H9 (cell line): Measurements from ENCODE around the gene HS3ST4. TPM values are rescaled to one million over a fixed set of nuclear protein-coding genes. Genes with fewer than 3 reads are reported as not detected.

Source experiments
- DNase-seq: peaks from one replicate; pipeline ENCODE4 v3.0.0-alpha.2; 2017
- H2AFZ ChIP-seq: one replicate; pipeline ENCODE4 v1.6.1; 2013; ENCODE audit warnings: mild to moderate bottlenecking, low read length, control low read depth, moderate library complexity
- H2AK5ac ChIP-seq: 2 replicates; pipeline ENCODE4 v1.6.1; 2013; ENCODE audit warnings: low read length, control low read depth, mixed read lengths; ENCODE audit not compliant: insufficient read length
- H2BK120ac ChIP-seq: one replicate; pipeline ENCODE4 v1.6.1; 2013; ENCODE audit warnings: low read depth, mild to moderate bottlenecking, low read length, control low read depth, inconsistent platforms; ENCODE audit not compliant: poor library complexity, severe bottlenecking
- H2BK12ac ChIP-seq: 2 replicates; pipeline ENCODE4 v1.6.1; 2013; ENCODE audit warnings: low read length, control low read depth, mixed read lengths, low read depth; ENCODE audit not compliant: insufficient read length
- H2BK15ac ChIP-seq: 2 replicates; pipeline ENCODE4 v1.6.1; 2013; ENCODE audit warnings: low read depth, low read length, control low read depth
- H2BK20ac ChIP-seq: one replicate; pipeline ENCODE4 v1.6.1; 2013; ENCODE audit warnings: low read depth, mild to moderate bottlenecking, low read length, control low read depth, inconsistent platforms; ENCODE audit not compliant: poor library complexity, severe bottlenecking
- H2BK5ac ChIP-seq: 2 replicates; pipeline ENCODE4 v1.6.1; 2013; ENCODE audit warnings: low read length, control low read depth, mixed read lengths; ENCODE audit not compliant: insufficient read length
- H3K14ac ChIP-seq: 2 replicates; pipeline ENCODE4 v1.6.1; 2013; ENCODE audit warnings: low read length, control low read depth; ENCODE audit not compliant: insufficient read depth
- H3K18ac ChIP-seq: 2 replicates; pipeline ENCODE4 v1.6.1; 2013; ENCODE audit warnings: low read depth, mild to moderate bottlenecking, mixed read lengths, low read length, control low read depth; ENCODE audit not compliant: insufficient read length
- H3K23ac ChIP-seq: 2 replicates; pipeline ENCODE4 v1.6.1; 2013; ENCODE audit warnings: low read length, control low read depth, mixed read lengths, low read depth; ENCODE audit not compliant: insufficient read length
- H3K23me2 ChIP-seq: 2 replicates; pipeline ENCODE4 v1.6.1; 2013; ENCODE audit warnings: low read depth, mild to moderate bottlenecking, mixed read lengths, low read length, control low read depth; ENCODE audit not compliant: insufficient read length, poor library complexity, severe bottlenecking
- H3K27ac ChIP-seq: 2 replicates; pipeline ENCODE4 v1.5.1; 2013; ENCODE audit warnings: low read length, control low read depth, mixed read lengths, low read depth; ENCODE audit not compliant: insufficient read length
- H3K27me3 ChIP-seq: 2 replicates; pipeline ENCODE4 v1.6.1; 2013; ENCODE audit warnings: low read length, control low read depth, inconsistent platforms; ENCODE audit not compliant: insufficient read depth
- H3K4ac ChIP-seq: 2 replicates; pipeline ENCODE4 v1.6.1; 2013; ENCODE audit warnings: low read depth, mild to moderate bottlenecking, control low read depth, inconsistent platforms, low read length, moderate library complexity
- H3K4me1 ChIP-seq: 2 replicates; pipeline ENCODE4 v1.6.1; 2013; ENCODE audit warnings: low read length, control low read depth, inconsistent platforms; ENCODE audit not compliant: insufficient read depth
- H3K4me2 ChIP-seq: 2 replicates; pipeline ENCODE4 v1.6.1; 2013; ENCODE audit warnings: low read length, control low read depth, mixed read lengths; ENCODE audit not compliant: insufficient read length, insufficient read depth
- H3K56ac ChIP-seq: 2 replicates; pipeline ENCODE4 v1.6.1; 2013; ENCODE audit warnings: low read depth, mild to moderate bottlenecking, mixed read lengths, low read length, control low read depth; ENCODE audit not compliant: insufficient read length
- H3K79me1 ChIP-seq: 2 replicates; pipeline ENCODE4 v1.6.1; 2013; ENCODE audit warnings: low read depth, mild to moderate bottlenecking, moderate library complexity, low read length, control low read depth, inconsistent platforms; ENCODE audit not compliant: insufficient read depth, poor library complexity, severe bottlenecking
- H3K79me2 ChIP-seq: 2 replicates; pipeline ENCODE4 v1.6.1; 2013; ENCODE audit warnings: low read length, control low read depth, inconsistent platforms; ENCODE audit not compliant: insufficient read depth
- H3K9ac ChIP-seq: 2 replicates; pipeline ENCODE4 v1.6.1; 2013; ENCODE audit warnings: low read length, control low read depth, mixed read lengths; ENCODE audit not compliant: insufficient read length; ENCODE audit errors: extremely low read depth
- H3K9me3 ChIP-seq: one replicate; pipeline ENCODE4 v1.6.1; 2013; ENCODE audit warnings: low read depth, low read length, inconsistent platforms; ENCODE audit not compliant: control insufficient read depth
- H3T11ph ChIP-seq: one replicate; pipeline ENCODE4 v1.6.1; 2013; ENCODE audit warnings: mild to moderate bottlenecking, low read length, control low read depth, inconsistent platforms
- H4K20me1 ChIP-seq: one replicate; pipeline ENCODE4 v1.6.1; 2013; ENCODE audit not compliant: control insufficient read depth, insufficient read length, insufficient read depth
- H4K5ac ChIP-seq: 2 replicates; pipeline ENCODE4 v1.6.1; 2013; ENCODE audit warnings: low read depth, mild to moderate bottlenecking, mixed read lengths, low read length, control low read depth; ENCODE audit not compliant: insufficient read length
- H4K8ac ChIP-seq: replicated peaks from 2 replicates; pipeline ENCODE4 v1.6.1; 2013; ENCODE audit warnings: low read length, control low read depth, mixed read lengths, low read depth; ENCODE audit not compliant: insufficient read length
- H4K91ac ChIP-seq: 2 replicates; pipeline ENCODE4 v1.6.1; 2013; ENCODE audit warnings: low read depth, mild to moderate bottlenecking, moderate library complexity, mixed read lengths, low read length, control low read depth; ENCODE audit not compliant: insufficient read length
- H3K27ac Mint-ChIP-seq, 3 experiments: 2 replicates in 2 of 3; 3 replicates in 1 of 3; pipeline ENCODE4 v1.8.0; 2020 to 2021; ENCODE audit warnings: mixed read lengths in 3 of 3, mild to moderate bottlenecking in 1 of 3, moderate library complexity in 1 of 3
- H3K27me3 Mint-ChIP-seq: 2 replicates; pipeline ENCODE4 v1.8.0; 2021; ENCODE audit warnings: low read depth, mild to moderate bottlenecking, moderate library complexity, mixed read lengths
- H3K36me3 Mint-ChIP-seq, 3 experiments: 2 replicates in 2 of 3; 3 replicates in 1 of 3; pipeline ENCODE4 v1.8.0; 2020 to 2021; ENCODE audit warnings: low read depth in 3 of 3, mixed read lengths in 3 of 3; ENCODE audit not compliant: insufficient read depth in 1 of 3
- H3K4me1 Mint-ChIP-seq, 2 experiments: 2 replicates each; pipeline ENCODE4 v1.8.0; 2020; ENCODE audit warnings: mixed read lengths in 2 of 2
- H3K4me3 Mint-ChIP-seq, 2 experiments: 2 replicates in 1 of 2; 3 replicates in 1 of 2; pipeline ENCODE4 v1.8.0; 2020 to 2021; ENCODE audit warnings: mild to moderate bottlenecking in 2 of 2, mixed read lengths in 2 of 2, moderate library complexity in 1 of 2
- H3K9me3 Mint-ChIP-seq, 2 experiments: 2 replicates in 1 of 2; 3 replicates in 1 of 2; pipeline ENCODE4 v1.8.0; 2020; ENCODE audit warnings: mild to moderate bottlenecking in 2 of 2, mixed read lengths in 2 of 2, moderate library complexity in 1 of 2
- WGBS: extraction: QIAGEN DNeasy Blood & Tissue Kit; methylation state at CpG from one replicate; pipeline ENCODE4 v1.1.7; 2013; ENCODE audit warnings: missing lambda C conversion rate, low lambda C conversion rate, mixed read lengths; ENCODE audit not compliant: insufficient read length; ENCODE audit errors: extremely low coverage; 5-methylcytosine and 5-hydroxymethylcytosine counted together
- total RNA-seq: library from RNA; stranded (reverse); gene quantifications from 2 replicates; pipeline ENCODE4 v1.2.1, GENCODE V29; 2021
- TF ChIP-seq, protein P1 (sequence below): fragments of 200-600 bp; sonication (generic); conservative IDR thresholded peaks from 3 replicates; pipeline ENCODE4 v1.8.0; 2021; ENCODE audit warnings: antibody characterized with exemption, mild to moderate bottlenecking

Gene HS3ST4
- total RNA-seq, 1 experiment from 2014 or later: 1.7 TPM

DNA sequence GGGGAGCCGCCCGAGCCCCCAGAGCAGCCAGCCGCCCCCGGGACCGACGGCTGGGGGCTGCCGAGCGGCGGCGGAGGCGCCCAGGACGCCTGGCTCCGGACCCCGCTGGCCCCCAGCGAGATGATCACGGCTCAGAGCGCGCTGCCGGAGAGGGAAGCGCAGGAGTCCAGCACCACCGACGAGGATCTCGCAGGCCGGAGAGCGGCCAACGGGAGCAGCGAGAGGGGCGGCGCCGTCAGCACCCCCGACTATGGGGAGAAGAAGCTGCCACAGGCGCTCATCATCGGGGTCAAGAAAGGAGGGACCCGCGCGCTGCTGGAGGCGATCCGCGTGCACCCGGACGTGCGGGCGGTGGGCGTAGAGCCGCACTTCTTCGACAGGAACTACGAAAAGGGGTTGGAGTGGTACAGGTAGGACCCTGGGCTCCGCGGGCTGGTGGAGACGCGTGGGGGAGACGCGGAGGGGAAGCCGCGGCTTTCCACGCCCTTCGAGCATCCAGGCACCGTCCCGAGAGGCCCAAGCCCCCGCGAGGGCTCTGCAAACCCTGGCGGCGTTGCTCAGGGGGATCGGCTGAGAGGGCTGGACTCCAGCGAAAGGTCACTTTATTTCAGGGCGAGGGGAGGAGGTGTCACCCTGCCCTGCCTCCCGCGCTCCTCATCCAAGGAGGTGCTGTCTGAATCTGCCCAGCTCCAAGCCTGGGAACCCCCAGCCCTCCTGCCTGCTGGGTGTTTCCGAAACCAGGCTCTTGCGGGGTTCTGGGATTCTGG lies 1.2 kb downstream of the HS3ST4 start:
- Mint-ChIP-seq H3K36me3 (no peaks in the 10 kb centered on the region), H3K4me3 (peak overlapping the region; percentile 70 to 84), H3K27me3 (peaks cover 69% of the 10 kb centered on the region), H3K9me3 (no peaks in the 10 kb centered on the region; a peak in 1 of 5 replicates), H3K27ac (no peak overlapping the region), H3K4me1 (peaks cover 18 to 20% of the 10 kb centered on the region in 2 experiments)
- H3K4me2 ChIP-seq: peak overlapping the region; percentile 65
- no peak overlapping the region for H3K56ac ChIP-seq
- H3K23me2 ChIP-seq: peaks cover 15% of the 10 kb centered on the region
- H3K27me3 ChIP-seq: peaks cover 13% of the 10 kb centered on the region; the same call in 1 of the 2 replicates
- H3T11ph ChIP-seq: no peak overlapping the region
- no peak overlapping the region for H3K18ac ChIP-seq
- no peak overlapping the region for H3K4ac ChIP-seq
- H3K14ac ChIP-seq: no peak overlapping the region; the same call in 1 of the 2 replicates
- no peaks in the 10 kb centered on the region for H4K20me1 ChIP-seq
- no peak overlapping the region for H4K5ac ChIP-seq
- no peaks in the 10 kb centered on the region for H3K79me1 ChIP-seq
- H3K79me2 ChIP-seq: no peaks in the 10 kb centered on the region
- H3K27ac ChIP-seq: no peak overlapping the region
- H3K9ac ChIP-seq: no peak overlapping the region
- H2BK20ac ChIP-seq: no peak overlapping the region
- no peak overlapping the region for H2BK15ac ChIP-seq
- H4K91ac ChIP-seq: no peak overlapping the region
- H2BK5ac ChIP-seq: no peak overlapping the region
- H4K8ac ChIP-seq: no peak overlapping the region
- no peak overlapping the region for H2AFZ ChIP-seq
- no peaks in the 10 kb centered on the region for H3K9me3 ChIP-seq
- no CpG with 5 or more reads among the region's 70 CpGs for WGBS
- peak; percentile 55 for DNase-seq
- H2BK12ac ChIP-seq: no peak overlapping the region
- TF ChIP-seq, protein P1, sequence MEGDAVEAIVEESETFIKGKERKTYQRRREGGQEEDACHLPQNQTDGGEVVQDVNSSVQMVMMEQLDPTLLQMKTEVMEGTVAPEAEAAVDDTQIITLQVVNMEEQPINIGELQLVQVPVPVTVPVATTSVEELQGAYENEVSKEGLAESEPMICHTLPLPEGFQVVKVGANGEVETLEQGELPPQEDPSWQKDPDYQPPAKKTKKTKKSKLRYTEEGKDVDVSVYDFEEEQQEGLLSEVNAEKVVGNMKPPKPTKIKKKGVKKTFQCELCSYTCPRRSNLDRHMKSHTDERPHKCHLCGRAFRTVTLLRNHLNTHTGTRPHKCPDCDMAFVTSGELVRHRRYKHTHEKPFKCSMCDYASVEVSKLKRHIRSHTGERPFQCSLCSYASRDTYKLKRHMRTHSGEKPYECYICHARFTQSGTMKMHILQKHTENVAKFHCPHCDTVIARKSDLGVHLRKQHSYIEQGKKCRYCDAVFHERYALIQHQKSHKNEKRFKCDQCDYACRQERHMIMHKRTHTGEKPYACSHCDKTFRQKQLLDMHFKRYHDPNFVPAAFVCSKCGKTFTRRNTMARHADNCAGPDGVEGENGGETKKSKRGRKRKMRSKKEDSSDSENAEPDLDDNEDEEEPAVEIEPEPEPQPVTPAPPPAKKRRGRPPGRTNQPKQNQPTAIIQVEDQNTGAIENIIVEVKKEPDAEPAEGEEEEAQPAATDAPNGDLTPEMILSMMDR: no peak
- H2AK5ac ChIP-seq: no peak overlapping the region
- no peak overlapping the region for H2BK120ac ChIP-seq
- peaks cover 2% of the 10 kb centered on the region; the same call in 1 of the 2 replicates for H3K4me1 ChIP-seq
- H3K23ac ChIP-seq: no peak overlapping the region
